WTC11 (cell line): Measurements from ENCODE around the gene IRX4. TPM values are rescaled to one million over a fixed set of nuclear protein-coding genes. Genes with fewer than 3 reads are reported as not detected.
A peak's percentile ranks its signal among the peaks of the same experiment; 100 is the strongest.

ENCODE experiments used
- ATAC-seq: fragments of 200-7000 bp; cut with Tn5 transposase; 2 replicates; pipeline ENCODE4 v1.10.0; 2021; ENCODE audit warnings: mild to moderate bottlenecking, moderate library complexity
- CTCF ChIA-PET: fragments of 300-600 bp; sonication (Branson Sonifier 250); formaldehyde crosslinking; loops from one replicate; lab custom pipeline; 2021; ENCODE audit warnings: antibody characterized with exemption; lab: Charles Lee
- POLR2A ChIA-PET: fragments of 350-600 bp; sonication (Branson Sonifier 250); formaldehyde crosslinking; loops from one replicate; lab custom pipeline; 2021; ENCODE audit warnings: antibody characterized with exemption; lab: Charles Lee
- DNase-seq: peaks from one replicate; pipeline ENCODE4 v3.0.0; 2021; ENCODE audit warnings: low spot score
- H3K27ac Mint-ChIP-seq: 2 replicates; pipeline ENCODE4 v1.8.0; 2021; ENCODE audit warnings: mixed read lengths
- H3K27me3 Mint-ChIP-seq: 2 replicates; pipeline ENCODE4 v1.8.0; 2021; ENCODE audit warnings: low read depth, mild to moderate bottlenecking, moderate library complexity, mixed read lengths
- H3K36me3 Mint-ChIP-seq: 2 replicates; pipeline ENCODE4 v1.8.0; 2021; ENCODE audit warnings: mixed read lengths
- H3K4me1 Mint-ChIP-seq: 2 replicates; pipeline ENCODE4 v1.8.0; 2022; ENCODE audit warnings: mixed read lengths
- H3K4me3 Mint-ChIP-seq: 2 replicates; pipeline ENCODE4 v1.8.0; 2021; ENCODE audit warnings: mild to moderate bottlenecking, moderate library complexity, mixed read lengths
- H3K9me3 Mint-ChIP-seq: 2 replicates; pipeline ENCODE4 v1.8.0; 2021; ENCODE audit warnings: mixed read lengths
- ATF3 ChIP-seq: sonication (generic); formaldehyde crosslinking; conservative IDR thresholded peaks from 2 replicates; pipeline ENCODE4 v1.8.1; 2022; ENCODE audit warnings: mild to moderate bottlenecking, missing genetic modification reagents
- CREM ChIP-seq: sonication (generic); formaldehyde crosslinking; IDR thresholded peaks from 2 replicates; pipeline ENCODE4 v1.8.1; 2022; ENCODE audit warnings: mild to moderate bottlenecking, missing genetic modification reagents, moderate library complexity
- E2F1 ChIP-seq: sonication (generic); formaldehyde crosslinking; IDR thresholded peaks from 2 replicates; pipeline ENCODE4 v1.8.0; 2022; ENCODE audit warnings: mild to moderate bottlenecking, missing genetic modification reagents
- E2F5 ChIP-seq: sonication (generic); formaldehyde crosslinking; IDR thresholded peaks from 2 replicates; pipeline ENCODE4 v1.8.1; 2022; ENCODE audit warnings: mild to moderate bottlenecking, moderate library complexity, missing genetic modification reagents
- ESRRA ChIP-seq: sonication (generic); formaldehyde crosslinking; IDR thresholded peaks from 2 replicates; pipeline ENCODE4 v1.8.1; 2022; ENCODE audit warnings: mild to moderate bottlenecking, missing genetic modification reagents, borderline replicate concordance
- ETV6 ChIP-seq: sonication (generic); formaldehyde crosslinking; IDR thresholded peaks from 2 replicates; pipeline ENCODE4 v1.8.1; 2022; ENCODE audit warnings: mild to moderate bottlenecking, missing genetic modification reagents
- FOXJ3 ChIP-seq: sonication (generic); formaldehyde crosslinking; IDR thresholded peaks from 2 replicates; pipeline ENCODE4 v1.9.0; 2021; ENCODE audit warnings: missing genetic modification reagents, mild to moderate bottlenecking, borderline replicate concordance
- GABPB1 ChIP-seq: sonication (generic); formaldehyde crosslinking; IDR thresholded peaks from 2 replicates; pipeline ENCODE4 v1.8.1; 2023; ENCODE audit warnings: mild to moderate bottlenecking, missing genetic modification reagents
- GRHL2 ChIP-seq: fragments of 250-450 bp; sonication (Bioruptor Pico); IDR thresholded peaks from 2 replicates; pipeline ENCODE4 v1.8.0; 2022; ENCODE audit warnings: mild to moderate bottlenecking, moderate library complexity; ENCODE audit not compliant: insufficient replicate concordance, severe bottlenecking
- JUN ChIP-seq: sonication (generic); formaldehyde crosslinking; IDR thresholded peaks from 2 replicates; pipeline ENCODE4 v1.8.0; 2023; ENCODE audit warnings: mild to moderate bottlenecking, missing genetic modification reagents
- NFE2L1 ChIP-seq: sonication (generic); formaldehyde crosslinking; IDR thresholded peaks from 2 replicates; pipeline ENCODE4 v1.8.1; 2023; ENCODE audit warnings: missing genetic modification reagents
- NR2C2 ChIP-seq: sonication (generic); formaldehyde crosslinking; IDR thresholded peaks from 2 replicates; pipeline ENCODE4 v1.8.0; 2022; ENCODE audit warnings: mild to moderate bottlenecking, missing genetic modification reagents
- OVOL2 ChIP-seq: fragments of 250-450 bp; sonication (Bioruptor Pico); IDR thresholded peaks from 2 replicates; pipeline ENCODE4 v1.9.0; 2021; ENCODE audit warnings: mild to moderate bottlenecking, borderline replicate concordance
- SMAD4 ChIP-seq: sonication (generic); formaldehyde crosslinking; IDR thresholded peaks from 2 replicates; pipeline ENCODE4 v1.8.0; 2022; ENCODE audit warnings: mild to moderate bottlenecking, missing genetic modification reagents
- SOX15 ChIP-seq: fragments of 250-450 bp; sonication (Bioruptor Pico); IDR thresholded peaks from 2 replicates; pipeline ENCODE4 v1.9.0; 2021; ENCODE audit warnings: mild to moderate bottlenecking
- TEAD4 ChIP-seq: sonication (generic); formaldehyde crosslinking; IDR thresholded peaks from 2 replicates; pipeline ENCODE4 v1.8.0; 2022; ENCODE audit warnings: mild to moderate bottlenecking, missing genetic modification reagents
- TP53 ChIP-seq: sonication (generic); formaldehyde crosslinking; IDR thresholded peaks from 2 replicates; pipeline ENCODE4 v1.8.1; 2023; ENCODE audit warnings: mild to moderate bottlenecking, missing genetic modification reagents
- ZNF121 ChIP-seq: sonication (generic); formaldehyde crosslinking; IDR thresholded peaks from 2 replicates; pipeline ENCODE4 v1.8.0; 2023; ENCODE audit warnings: missing genetic modification reagents
- ZNF219 ChIP-seq: sonication (generic); formaldehyde crosslinking; IDR thresholded peaks from 2 replicates; pipeline ENCODE4 v1.8.0; 2023; ENCODE audit warnings: missing genetic modification reagents, mild to moderate bottlenecking, borderline replicate concordance
- ZNF317 ChIP-seq: sonication (generic); formaldehyde crosslinking; IDR thresholded peaks from 2 replicates; pipeline ENCODE4 v1.8.1; 2023; ENCODE audit warnings: low read depth, mild to moderate bottlenecking, moderate library complexity, missing genetic modification reagents, borderline replicate concordance
- total RNA-seq: library from RNA; stranded (reverse); gene quantifications from 3 replicates; pipeline ENCODE4 v1.2.3, GENCODE V29; 2021
- TF ChIP-seq, protein P1 (sequence below): sonication (generic); formaldehyde crosslinking; IDR thresholded peaks from 2 replicates; pipeline ENCODE4 v1.8.1; 2023; ENCODE audit warnings: mild to moderate bottlenecking, missing genetic modification reagents
- TF ChIP-seq, protein P2 (sequence below): fragments of 200-600 bp; IDR thresholded peaks from 2 replicates; pipeline ENCODE4 v1.8.0; 2022; ENCODE audit warnings: antibody characterized with exemption
- TF ChIP-seq, protein P3 (sequence below): fragments of 250-450 bp; sonication (Bioruptor Pico); IDR thresholded peaks from 2 replicates; pipeline ENCODE4 v1.9.0; 2021; ENCODE audit warnings: mild to moderate bottlenecking

The IRX4 gene
- total RNA-seq, 1 experiment from 2014 or later, result 9.0 TPM

- POLR2A ChIA-PET, result no interaction called here
- H3K27ac Mint-ChIP-seq, result no peak overlapping the region
- no peak for TF ChIP-seq E2F1
- no peak for TF ChIP-seq GABPB1 (CRISPR knock-in tag)
- no peak for TF ChIP-seq NR2C2
- no peak for TF ChIP-seq SMAD4 (CRISPR knock-in tag)
- 0 out of 2 replicates have a peak, but pooled peaks have one; percentile 50 for TF ChIP-seq ATF3 (CRISPR knock-in tag)
- 0 out of 2 replicates have a peak, but pooled peaks have one; percentile 15 for TF ChIP-seq NFE2L1
- TF ChIP-seq, all 79 proteins: peak for 2
- Mint-ChIP-seq H3K4me1 (peaks cover 9% of the 10 kb centered on the region), H3K9me3 (no peaks in the 10 kb centered on the region), H3K27me3 (peaks cover 16% of the 10 kb centered on the region), H3K36me3 (no peaks in the 10 kb centered on the region), H3K4me3 (no peak overlapping the region)
- CTCF ChIA-PET, result no interaction called here
- DNase-seq (no peak), ATAC-seq (no peak)
Observed at GRCh38 chr5:1929108-1929991, 46.6 kb upstream of the IRX4 start.

- CTCF ChIA-PET, result no interaction called here
- POLR2A ChIA-PET, result no interaction called here
- H3K27ac Mint-ChIP-seq, result no peak overlapping the region
- TF ChIP-seq JUN (CRISPR knock-in tag) (no peak), TP53 (CRISPR knock-in tag) (no peak), OVOL2 (CRISPR knock-in tag) (no peak), ESRRA (no peak), ETV6 (no peak), ATF3 (CRISPR knock-in tag) (no peak), CREM (no peak), NFE2L1 (no peak), ZNF121 (CRISPR knock-in tag) (no peak)
- TF ChIP-seq, protein P1, sequence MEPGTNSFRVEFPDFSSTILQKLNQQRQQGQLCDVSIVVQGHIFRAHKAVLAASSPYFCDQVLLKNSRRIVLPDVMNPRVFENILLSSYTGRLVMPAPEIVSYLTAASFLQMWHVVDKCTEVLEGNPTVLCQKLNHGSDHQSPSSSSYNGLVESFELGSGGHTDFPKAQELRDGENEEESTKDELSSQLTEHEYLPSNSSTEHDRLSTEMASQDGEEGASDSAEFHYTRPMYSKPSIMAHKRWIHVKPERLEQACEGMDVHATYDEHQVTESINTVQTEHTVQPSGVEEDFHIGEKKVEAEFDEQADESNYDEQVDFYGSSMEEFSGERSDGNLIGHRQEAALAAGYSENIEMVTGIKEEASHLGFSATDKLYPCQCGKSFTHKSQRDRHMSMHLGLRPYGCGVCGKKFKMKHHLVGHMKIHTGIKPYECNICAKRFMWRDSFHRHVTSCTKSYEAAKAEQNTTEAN, result no peak
- no peaks in the 10 kb centered on the region for H3K36me3 Mint-ChIP-seq
- H3K4me3 Mint-ChIP-seq, result no peak overlapping the region
- H3K9me3 Mint-ChIP-seq, result no peaks in the 10 kb centered on the region
- no peaks in the 10 kb centered on the region; the same call in 1 of the 2 replicates for H3K4me1 Mint-ChIP-seq
- ATAC-seq (no peak), DNase-seq (no peak)
- H3K27me3 Mint-ChIP-seq, result peaks cover 4% of the 10 kb centered on the region
Observed at GRCh38 chr5:1926471-1927341, 44.0 kb upstream of the IRX4 start.

DNA sequence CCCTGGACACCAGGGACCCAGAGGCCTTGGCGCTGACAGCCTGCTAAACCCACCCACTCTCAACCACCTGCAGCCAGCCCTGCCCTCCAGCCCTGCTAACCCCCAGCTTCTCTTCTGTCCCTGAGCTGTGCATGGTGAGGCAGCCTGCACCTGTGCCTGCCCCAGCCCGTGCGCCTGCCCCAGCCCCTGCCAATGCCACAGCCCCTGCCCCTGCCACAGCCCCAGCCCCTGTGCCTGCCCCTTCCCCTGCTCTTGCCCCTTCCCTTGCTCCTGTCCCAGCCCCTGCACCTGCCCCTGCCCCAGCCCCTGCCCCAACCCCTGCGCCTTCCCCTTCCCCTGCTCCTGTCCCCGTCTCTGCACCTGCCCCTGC, 43.3 kb upstream of the IRX4 start:
- Mint-ChIP-seq H3K9me3 (no peaks in the 10 kb centered on the region), H3K4me3 (no peak overlapping the region)
- CTCF ChIA-PET, result no interaction called here
- no peak for TF ChIP-seq NR2C2
- TF ChIP-seq GABPB1 (CRISPR knock-in tag), result no peak
- no peak for TF ChIP-seq GRHL2
- TF ChIP-seq, protein P2, sequence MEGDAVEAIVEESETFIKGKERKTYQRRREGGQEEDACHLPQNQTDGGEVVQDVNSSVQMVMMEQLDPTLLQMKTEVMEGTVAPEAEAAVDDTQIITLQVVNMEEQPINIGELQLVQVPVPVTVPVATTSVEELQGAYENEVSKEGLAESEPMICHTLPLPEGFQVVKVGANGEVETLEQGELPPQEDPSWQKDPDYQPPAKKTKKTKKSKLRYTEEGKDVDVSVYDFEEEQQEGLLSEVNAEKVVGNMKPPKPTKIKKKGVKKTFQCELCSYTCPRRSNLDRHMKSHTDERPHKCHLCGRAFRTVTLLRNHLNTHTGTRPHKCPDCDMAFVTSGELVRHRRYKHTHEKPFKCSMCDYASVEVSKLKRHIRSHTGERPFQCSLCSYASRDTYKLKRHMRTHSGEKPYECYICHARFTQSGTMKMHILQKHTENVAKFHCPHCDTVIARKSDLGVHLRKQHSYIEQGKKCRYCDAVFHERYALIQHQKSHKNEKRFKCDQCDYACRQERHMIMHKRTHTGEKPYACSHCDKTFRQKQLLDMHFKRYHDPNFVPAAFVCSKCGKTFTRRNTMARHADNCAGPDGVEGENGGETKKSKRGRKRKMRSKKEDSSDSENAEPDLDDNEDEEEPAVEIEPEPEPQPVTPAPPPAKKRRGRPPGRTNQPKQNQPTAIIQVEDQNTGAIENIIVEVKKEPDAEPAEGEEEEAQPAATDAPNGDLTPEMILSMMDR, result no peak
- no peak for TF ChIP-seq ZNF219 (CRISPR knock-in tag)
- TF ChIP-seq E2F5 (CRISPR knock-in tag), result no peak
- no peak for TF ChIP-seq SOX15 (CRISPR knock-in tag)
- TF ChIP-seq E2F1, result no peak
- TF ChIP-seq JUN (CRISPR knock-in tag), result no peak
- TF ChIP-seq, protein P3, sequence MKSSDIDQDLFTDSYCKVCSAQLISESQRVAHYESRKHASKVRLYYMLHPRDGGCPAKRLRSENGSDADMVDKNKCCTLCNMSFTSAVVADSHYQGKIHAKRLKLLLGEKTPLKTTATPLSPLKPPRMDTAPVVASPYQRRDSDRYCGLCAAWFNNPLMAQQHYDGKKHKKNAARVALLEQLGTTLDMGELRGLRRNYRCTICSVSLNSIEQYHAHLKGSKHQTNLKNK (CRISPR knock-in tag), result no peak
- no peak for TF ChIP-seq ZNF317 (CRISPR knock-in tag)
- no peak for TF ChIP-seq TEAD4
- TF ChIP-seq FOXJ3, result no peak

More for the DNA sequence above, 43.3 kb upstream of the IRX4 start:
- ATAC-seq (no peak), DNase-seq (no peak)
- Mint-ChIP-seq H3K4me1 (no peaks in the 10 kb centered on the region; the same call in 1 of the 2 replicates), H3K36me3 (no peaks in the 10 kb centered on the region), H3K27ac (no peak overlapping the region), H3K27me3 (no peaks in the 10 kb centered on the region; the same call in 1 of the 2 replicates)
- POLR2A ChIA-PET, result no interaction called here
